ENCODE measurements around the gene KRTAP2-4. TPM values are rescaled to one million over a fixed set of nuclear protein-coding genes. Genes with fewer than 3 reads are reported as not detected.
A peak's percentile ranks its signal among the peaks of the same experiment; 100 is the strongest.
"Not testable (repeated sequence)": the region's sequence is repeated elsewhere in the genome, so short reads cannot be mapped to it uniquely, and the experiment has no call there.

KRTAP2-4 gene
- total RNA-seq, 1 experiment from 2014 or later: 0.76 TPM

- H2AFZ ChIP-seq (ENCODE audit: low read depth, low read length, poor library complexity, severe bottlenecking); H3K9me2 ChIP-seq (ENCODE audit: insufficient read depth); RAD21 ChIA-PET (ENCODE audit: low non-redundant PET in 1 of 2, low total read pairs in 2 of 2, uncharacterized antibody in 2 of 2, unreplicated experiment in 2 of 2); CTCF ChIA-PET; intact Hi-C loops (cut with micrococcal nuclease); H4K20me1 ChIP-seq (ENCODE audit: insufficient read depth); H3K27me3 ChIP-seq (ENCODE audit: insufficient read depth, low read length); DNase-seq (ENCODE audit: low read depth, low spot score); POLR2A ChIA-PET; H3K79me2 ChIP-seq (ENCODE audit: insufficient read depth, low read length); H3K9me3 ChIP-seq (ENCODE audit: control insufficient read depth in 1 of 2, insufficient read depth in 1 of 2, low read depth in 1 of 2, low read length in 2 of 2): not testable (repeated sequence)
- TSS peak; percentile 97 for BruUV-seq (replicated peaks)
- Histone ChIP-seq H3K27ac (ENCODE audit: low read depth, low read length) (peak overlapping the region; percentile 75), H3K4me3 (replicated peaks in 1 of 2; ENCODE audit: low read depth in 1 of 2, low read length in 2 of 2) (peak overlapping the region; percentile 28 to 44), H3K4me2 (ENCODE audit: low read length) (peak overlapping the region; percentile 59), H3K36me3 (ENCODE audit: control insufficient read depth in 1 of 2, insufficient read depth in 2 of 2, low read length in 2 of 2) (peaks cover 0 to 16% of the 10 kb centered on the region in 2 experiments; a peak in 2 of 4 replicates), H3K9ac (ENCODE audit: low read length) (peak overlapping the region; percentile 50), H3K4me1 (ENCODE audit: control insufficient read depth in 1 of 2, insufficient read depth in 2 of 2, low read length in 2 of 2) (peaks cover 13 to 52% of the 10 kb centered on the region in 2 experiments)
- peak; percentile 56 for TF ChIP-seq JUND (IDR thresholded peaks at IDR 0.05)
- peak; percentile 47; the same call in 1 of the 2 replicates for TF ChIP-seq FOSL1 (IDR thresholded peaks at IDR 0.05; ENCODE audit: low read depth)
- peak; percentile 85 for ATAC-seq
Measured at GRCh38 chr17:41104386-41105038, 38.8 kb upstream of the KRTAP2-4 start.

- no TSS peak for BruUV-seq (replicated peaks)
- no peak for ATAC-seq
Measured at GRCh38 chr17:41103896-41104295, 38.2 kb upstream of the KRTAP2-4 start.

More at GRCh38 chr17:41103896-41104295, 38.2 kb upstream of the KRTAP2-4 start:
- H3K27ac ChIP-seq (ENCODE audit: low read depth, low read length): peak overlapping the region; percentile 75; the same call in 1 of the 2 replicates
- POLR2A ChIA-PET: no interaction called here
- H3K9me3 ChIP-seq (ENCODE audit: control insufficient read depth in 1 of 2, insufficient read depth in 1 of 2, low read depth in 1 of 2, low read length in 2 of 2): peaks cover 0 to 5% of the 10 kb centered on the region in 2 experiments; a peak in 1 of 4 replicates
- RAD21 ChIA-PET (ENCODE audit: low non-redundant PET in 1 of 2, low total read pairs in 2 of 2, uncharacterized antibody in 2 of 2, unreplicated experiment in 2 of 2): no interaction called here
- peaks cover 0 to 16% of the 10 kb centered on the region in 2 experiments; a peak in 2 of 4 replicates for H3K36me3 ChIP-seq (ENCODE audit: control insufficient read depth in 1 of 2, insufficient read depth in 2 of 2, low read length in 2 of 2)
- no peak for DNase-seq (ENCODE audit: low read depth, low spot score)
- peaks cover 13 to 52% of the 10 kb centered on the region in 2 experiments for H3K4me1 ChIP-seq (ENCODE audit: control insufficient read depth in 1 of 2, insufficient read depth in 2 of 2, low read length in 2 of 2)
- H3K9ac ChIP-seq (ENCODE audit: low read length): peak overlapping the region; percentile 45
- H3K9me2 ChIP-seq (ENCODE audit: insufficient read depth): no peaks in the 10 kb centered on the region
- H3K79me2 ChIP-seq (ENCODE audit: insufficient read depth, low read length): no peaks in the 10 kb centered on the region
- H3K4me2 ChIP-seq (ENCODE audit: low read length): peak overlapping the region; percentile 59
- intact Hi-C loops (cut with micrococcal nuclease): no loop called here
- TF ChIP-seq TCF7L2 (IDR thresholded peaks at IDR 0.05; ENCODE audit: borderline replicate concordance, extremely low read depth, insufficient read depth, insufficient read length) (no peak), ZFX (IDR thresholded peaks at IDR 0.05) (no peak), EZH2phosphoT487 (IDR thresholded peaks at IDR 0.05; ENCODE audit: borderline replicate concordance) (no peak), ZNF274 (IDR thresholded peaks at IDR 0.05; ENCODE audit: low read depth, low read length) (no peak), EGR1 (IDR thresholded peaks at IDR 0.05; ENCODE audit: low read depth) (no peak), JUND (IDR thresholded peaks at IDR 0.05) (no peak), EZH2 (IDR thresholded peaks at IDR 0.05) (no peak), SRF (IDR thresholded peaks at IDR 0.05; ENCODE audit: low read depth) (no peak), POLR2A (IDR thresholded peaks at IDR 0.05; ENCODE audit: borderline replicate concordance, extremely low read depth, insufficient read depth, insufficient read length) (no peak), RAD21 (IDR thresholded peaks at IDR 0.05; ENCODE audit: low read depth) (no peak), CTCF (IDR thresholded peaks at IDR 0.05 in 2 of 3, conservative IDR thresholded peaks at IDR 0.05 in 1 of 3; ENCODE audit: borderline replicate concordance in 1 of 3, insufficient read depth in 1 of 3, low read depth in 2 of 3, low read length in 2 of 3) (no peak), CEBPB (IDR thresholded peaks at IDR 0.05; ENCODE audit: low read depth) (no peak), SP1 (IDR thresholded peaks at IDR 0.05; ENCODE audit: low read depth) (no peak), FOSL1 (IDR thresholded peaks at IDR 0.05; ENCODE audit: low read depth) (no peak), POLR2AphosphoS5 (IDR thresholded peaks at IDR 0.05; ENCODE audit: low read depth, low read length) (no peak), MAX (IDR thresholded peaks at IDR 0.05) (no peak), YY1 (IDR thresholded peaks at IDR 0.05; ENCODE audit: extremely low read depth, insufficient replicate concordance, low read depth, low read length) (no peak)
- TF ChIP-seq, protein P1, sequence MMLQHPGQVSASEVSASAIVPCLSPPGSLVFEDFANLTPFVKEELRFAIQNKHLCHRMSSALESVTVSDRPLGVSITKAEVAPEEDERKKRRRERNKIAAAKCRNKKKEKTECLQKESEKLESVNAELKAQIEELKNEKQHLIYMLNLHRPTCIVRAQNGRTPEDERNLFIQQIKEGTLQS (IDR thresholded peaks at IDR 0.05): no peak
- H4K20me1 ChIP-seq (ENCODE audit: insufficient read depth): no peaks in the 10 kb centered on the region
- H2AFZ ChIP-seq (ENCODE audit: low read depth, low read length, poor library complexity, severe bottlenecking): no peak overlapping the region
- H3K27me3 ChIP-seq (ENCODE audit: insufficient read depth, low read length): no peaks in the 10 kb centered on the region
- H3K4me3 ChIP-seq (replicated peaks in 1 of 2; ENCODE audit: low read depth in 1 of 2, low read length in 2 of 2): no peak overlapping the region
- CTCF ChIA-PET: no interaction called here
